Calu3 (cell line): ENCODE measurements around the gene FARS2. TPM values are rescaled to one million over a fixed set of nuclear protein-coding genes. Genes with fewer than 3 reads are reported as not detected.

ENCODE experiments used
- BruUV-seq: library from RNA; stranded (reverse); fragments of 400-500 nt; replicated peaks from 2 replicates; lab custom pipeline; 2021; lab: Mats Ljungman, UMichigan
- CTCF ChIA-PET: fragments of 300-600 bp; sonication (Branson Sonifier 250); formaldehyde crosslinking; loops from one replicate; lab custom pipeline; 2022; ENCODE audit warnings: antibody characterized with exemption; lab: Charles Lee
- DNase-seq: peaks from one replicate; pipeline ENCODE4 v3.0.0; 2022
- H3K27ac Mint-ChIP-seq: one replicate; pipeline ENCODE4 v1.8.0; 2022; ENCODE audit warnings: mixed read lengths; ENCODE audit not compliant: unreplicated experiment
- H3K27me3 Mint-ChIP-seq: one replicate; pipeline ENCODE4 v1.8.0; 2022; ENCODE audit warnings: mixed read lengths; ENCODE audit not compliant: unreplicated experiment
- H3K36me3 Mint-ChIP-seq: one replicate; pipeline ENCODE4 v1.8.0; 2022; ENCODE audit warnings: mild to moderate bottlenecking, moderate library complexity, mixed read lengths; ENCODE audit not compliant: insufficient read depth, unreplicated experiment
- H3K4me1 Mint-ChIP-seq: one replicate; pipeline ENCODE4 v1.8.0; 2022; ENCODE audit warnings: mild to moderate bottlenecking, low read depth, mixed read lengths; ENCODE audit not compliant: unreplicated experiment
- H3K4me3 Mint-ChIP-seq: one replicate; pipeline ENCODE4 v1.8.0; 2022; ENCODE audit warnings: mild to moderate bottlenecking, low read depth, moderate library complexity, mixed read lengths; ENCODE audit not compliant: unreplicated experiment
- H3K9me3 Mint-ChIP-seq: one replicate; pipeline ENCODE4 v1.8.0; 2022; ENCODE audit warnings: low read depth, mixed read lengths; ENCODE audit not compliant: unreplicated experiment
- intact Hi-C: fragments of 100-400 bp; cut with micrococcal nuclease; formaldehyde crosslinking; loops from one replicate; pipeline ENCODE4 v1.10.0; 2022; ENCODE audit not compliant: unreplicated experiment
- total RNA-seq: library from RNA; stranded (reverse); gene quantifications from 2 replicates; pipeline ENCODE4 v1.2.3, GENCODE V29; 2022
- TF ChIP-seq, protein P1 (sequence below): fragments of 200-600 bp; IDR thresholded peaks from one replicate; pipeline ENCODE4 v1.8.0; 2022; ENCODE audit warnings: antibody characterized with exemption; ENCODE audit not compliant: unreplicated experiment

Gene FARS2
- total RNA-seq, 1 experiment from 2014 or later = 13.4 TPM

DNA sequence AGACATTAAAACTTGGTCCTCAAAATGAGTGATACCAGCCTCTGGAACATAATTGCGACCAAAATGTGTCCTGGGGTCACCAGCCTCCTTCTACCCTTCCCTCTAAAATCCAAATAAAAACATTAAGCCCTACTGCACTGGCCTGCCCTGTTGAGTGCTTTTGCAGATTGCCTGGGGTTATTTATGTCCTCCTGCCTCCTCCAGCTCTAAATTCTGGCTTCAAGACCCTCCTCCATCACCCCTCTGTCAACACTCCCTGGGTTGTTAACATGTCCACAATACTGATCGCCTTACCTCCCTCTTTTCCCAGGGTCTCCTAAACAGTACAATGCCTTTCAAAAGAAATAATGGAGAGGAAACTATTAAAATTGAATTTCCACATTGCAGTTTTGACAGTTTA is 418.0 kb downstream of the FARS2 start:
- H3K4me3 Mint-ChIP-seq = no peak overlapping the region
- intact Hi-C loops = no loop called here
- no TSS peak for BruUV-seq
- CTCF ChIA-PET = no interaction called here
- no peak overlapping the region for H3K27ac Mint-ChIP-seq
- H3K36me3 Mint-ChIP-seq = no peaks in the 10 kb centered on the region
- H3K4me1 Mint-ChIP-seq = no peaks in the 10 kb centered on the region
- no peaks in the 10 kb centered on the region for H3K9me3 Mint-ChIP-seq
- DNase-seq = no peak
- H3K27me3 Mint-ChIP-seq = no peaks in the 10 kb centered on the region
- TF ChIP-seq, protein P1, sequence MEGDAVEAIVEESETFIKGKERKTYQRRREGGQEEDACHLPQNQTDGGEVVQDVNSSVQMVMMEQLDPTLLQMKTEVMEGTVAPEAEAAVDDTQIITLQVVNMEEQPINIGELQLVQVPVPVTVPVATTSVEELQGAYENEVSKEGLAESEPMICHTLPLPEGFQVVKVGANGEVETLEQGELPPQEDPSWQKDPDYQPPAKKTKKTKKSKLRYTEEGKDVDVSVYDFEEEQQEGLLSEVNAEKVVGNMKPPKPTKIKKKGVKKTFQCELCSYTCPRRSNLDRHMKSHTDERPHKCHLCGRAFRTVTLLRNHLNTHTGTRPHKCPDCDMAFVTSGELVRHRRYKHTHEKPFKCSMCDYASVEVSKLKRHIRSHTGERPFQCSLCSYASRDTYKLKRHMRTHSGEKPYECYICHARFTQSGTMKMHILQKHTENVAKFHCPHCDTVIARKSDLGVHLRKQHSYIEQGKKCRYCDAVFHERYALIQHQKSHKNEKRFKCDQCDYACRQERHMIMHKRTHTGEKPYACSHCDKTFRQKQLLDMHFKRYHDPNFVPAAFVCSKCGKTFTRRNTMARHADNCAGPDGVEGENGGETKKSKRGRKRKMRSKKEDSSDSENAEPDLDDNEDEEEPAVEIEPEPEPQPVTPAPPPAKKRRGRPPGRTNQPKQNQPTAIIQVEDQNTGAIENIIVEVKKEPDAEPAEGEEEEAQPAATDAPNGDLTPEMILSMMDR = no peak

DNA sequence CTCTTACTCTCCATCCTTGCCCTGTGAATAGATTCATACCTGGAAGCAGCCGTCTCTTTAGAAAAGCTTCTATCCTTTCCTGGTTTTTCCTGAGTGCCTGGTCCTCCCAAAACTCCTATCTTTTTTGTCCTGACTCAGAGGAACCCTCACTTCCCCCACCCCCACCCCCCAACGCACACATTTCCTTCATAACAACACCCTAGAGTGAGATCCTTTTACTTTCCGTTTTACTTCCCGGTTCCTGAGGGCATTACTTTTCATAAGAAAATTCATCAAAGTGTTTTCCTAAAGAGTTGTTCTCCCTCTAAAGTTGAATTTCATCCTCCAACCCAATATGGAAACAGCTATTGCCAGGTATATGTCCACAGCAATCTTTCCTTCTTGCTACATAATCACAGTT is 418.4 kb downstream of the FARS2 start:
- CTCF ChIA-PET = no interaction called here
- Mint-ChIP-seq H3K27ac (no peak overlapping the region), H3K4me1 (no peaks in the 10 kb centered on the region), H3K27me3 (no peaks in the 10 kb centered on the region), H3K4me3 (no peak overlapping the region), H3K36me3 (no peaks in the 10 kb centered on the region), H3K9me3 (no peaks in the 10 kb centered on the region)
- DNase-seq = no peak
- TF ChIP-seq, protein P1 = no peak
- intact Hi-C loops = no loop called here
- BruUV-seq = no TSS peak

DNA sequence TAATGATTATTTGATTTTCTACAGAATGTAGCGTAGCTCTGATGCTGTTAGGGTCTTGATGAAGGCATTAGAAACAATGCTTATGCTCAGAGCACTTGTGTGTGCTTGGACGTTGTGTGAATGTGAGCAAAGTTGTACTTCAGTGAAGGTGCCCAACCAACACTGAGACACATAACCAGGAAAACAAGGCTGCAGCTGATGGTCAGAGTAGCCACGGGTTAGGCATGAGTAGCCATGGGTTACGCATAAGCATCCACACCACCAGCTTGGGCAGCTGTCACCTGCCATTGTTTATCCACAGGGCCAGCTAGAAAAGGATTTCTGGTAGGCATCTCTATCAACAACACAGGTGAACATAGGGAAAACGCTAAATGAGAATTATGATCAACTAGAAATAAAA is 418.8 kb downstream of the FARS2 start:
- TF ChIP-seq, protein P1 = no peak
- Mint-ChIP-seq H3K4me3 (no peak overlapping the region), H3K36me3 (no peaks in the 10 kb centered on the region), H3K4me1 (no peaks in the 10 kb centered on the region), H3K27ac (no peak overlapping the region), H3K27me3 (no peaks in the 10 kb centered on the region), H3K9me3 (no peaks in the 10 kb centered on the region)
- intact Hi-C loops = no loop called here
- CTCF ChIA-PET = no interaction called here
- DNase-seq = no peak
- BruUV-seq = no TSS peak

DNA sequence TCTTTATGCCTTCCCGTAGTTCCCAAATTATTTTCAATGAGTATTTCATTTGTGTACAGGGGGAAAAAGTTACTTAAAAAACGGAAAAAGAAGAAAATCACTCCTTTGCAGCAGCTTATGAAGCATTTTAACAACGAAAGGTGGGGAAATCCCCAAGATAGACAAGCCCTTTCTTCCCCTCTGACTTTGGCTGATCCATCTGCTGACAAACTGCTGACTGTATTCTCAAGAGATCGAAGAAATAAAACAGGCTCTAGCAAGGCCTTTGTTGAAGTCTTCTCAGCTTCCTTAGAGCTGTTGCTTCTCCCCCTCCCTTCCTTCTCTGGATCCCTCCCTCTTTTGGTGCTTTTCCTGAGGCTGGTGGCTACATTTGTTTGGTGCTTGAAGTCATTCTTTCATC is 420.2 kb downstream of the FARS2 start:
- no peaks in the 10 kb centered on the region for H3K36me3 Mint-ChIP-seq
- H3K27ac Mint-ChIP-seq = no peak overlapping the region
- TF ChIP-seq, protein P1 = no peak
- H3K9me3 Mint-ChIP-seq = no peaks in the 10 kb centered on the region
- no peak overlapping the region for H3K4me3 Mint-ChIP-seq
- no peak for DNase-seq
- CTCF ChIA-PET = no interaction called here
- H3K4me1 Mint-ChIP-seq = no peaks in the 10 kb centered on the region
- no TSS peak for BruUV-seq
- intact Hi-C loops = no loop called here
- no peaks in the 10 kb centered on the region for H3K27me3 Mint-ChIP-seq
